Measurements from ENCODE around the gene MYO5B.

Gene MYO5B

DNA sequence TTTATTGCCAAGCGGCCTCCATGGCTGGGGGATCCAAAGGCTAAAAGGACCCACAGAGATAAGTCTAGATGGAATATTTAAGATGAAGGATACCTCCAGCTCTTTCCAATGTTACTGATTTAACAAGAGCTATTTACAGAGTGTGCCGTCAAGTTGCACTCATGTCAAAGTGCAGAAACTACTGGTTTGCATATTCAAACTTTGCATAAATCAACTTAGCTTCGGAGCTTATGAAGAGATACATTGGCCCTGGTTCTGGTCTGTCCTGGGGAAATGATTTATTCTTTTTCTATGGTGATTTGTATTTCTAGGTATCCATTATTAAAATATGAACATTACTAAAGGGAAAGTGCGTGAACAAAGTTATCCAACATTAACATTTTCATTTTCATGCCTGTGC is 14.4 kb upstream of the MYO5B start:
- H3K4me3 ChIP-seq (ENCODE audit: low read depth, low read length): no peak overlapping the region
- no peak for DNase-seq (ENCODE audit: low read depth)
- TF ChIP-seq, protein P1, sequence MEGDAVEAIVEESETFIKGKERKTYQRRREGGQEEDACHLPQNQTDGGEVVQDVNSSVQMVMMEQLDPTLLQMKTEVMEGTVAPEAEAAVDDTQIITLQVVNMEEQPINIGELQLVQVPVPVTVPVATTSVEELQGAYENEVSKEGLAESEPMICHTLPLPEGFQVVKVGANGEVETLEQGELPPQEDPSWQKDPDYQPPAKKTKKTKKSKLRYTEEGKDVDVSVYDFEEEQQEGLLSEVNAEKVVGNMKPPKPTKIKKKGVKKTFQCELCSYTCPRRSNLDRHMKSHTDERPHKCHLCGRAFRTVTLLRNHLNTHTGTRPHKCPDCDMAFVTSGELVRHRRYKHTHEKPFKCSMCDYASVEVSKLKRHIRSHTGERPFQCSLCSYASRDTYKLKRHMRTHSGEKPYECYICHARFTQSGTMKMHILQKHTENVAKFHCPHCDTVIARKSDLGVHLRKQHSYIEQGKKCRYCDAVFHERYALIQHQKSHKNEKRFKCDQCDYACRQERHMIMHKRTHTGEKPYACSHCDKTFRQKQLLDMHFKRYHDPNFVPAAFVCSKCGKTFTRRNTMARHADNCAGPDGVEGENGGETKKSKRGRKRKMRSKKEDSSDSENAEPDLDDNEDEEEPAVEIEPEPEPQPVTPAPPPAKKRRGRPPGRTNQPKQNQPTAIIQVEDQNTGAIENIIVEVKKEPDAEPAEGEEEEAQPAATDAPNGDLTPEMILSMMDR (IDR thresholded peaks at IDR 0.05; ENCODE audit: control insufficient read depth, extremely low read depth, insufficient read depth): no peak

DNA sequence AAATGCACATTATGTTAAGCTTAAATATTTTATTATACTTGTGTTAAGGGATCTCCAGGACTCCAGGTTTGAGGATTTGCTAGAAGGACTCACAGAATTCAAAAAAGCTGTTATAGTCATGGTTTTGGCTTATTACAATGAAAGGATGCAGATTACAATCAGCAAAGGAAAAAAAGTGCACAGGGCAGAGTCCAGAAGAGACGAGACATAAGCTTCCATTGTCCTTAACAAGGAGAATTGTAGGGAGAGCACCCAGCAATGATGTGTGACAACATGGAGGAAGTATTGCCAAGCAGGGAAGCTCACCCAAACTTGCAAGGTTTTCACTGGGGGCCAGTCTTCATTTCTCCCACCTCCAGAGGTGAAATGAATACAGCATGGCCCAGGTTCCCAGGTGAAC is 12.8 kb upstream of the MYO5B start:
- TF ChIP-seq, protein P1 (IDR thresholded peaks at IDR 0.05; ENCODE audit: control insufficient read depth, extremely low read depth, insufficient read depth): no peak
- H3K4me3 ChIP-seq (ENCODE audit: low read depth, low read length): no peak overlapping the region
- DNase-seq (ENCODE audit: low read depth): no peak

DNA sequence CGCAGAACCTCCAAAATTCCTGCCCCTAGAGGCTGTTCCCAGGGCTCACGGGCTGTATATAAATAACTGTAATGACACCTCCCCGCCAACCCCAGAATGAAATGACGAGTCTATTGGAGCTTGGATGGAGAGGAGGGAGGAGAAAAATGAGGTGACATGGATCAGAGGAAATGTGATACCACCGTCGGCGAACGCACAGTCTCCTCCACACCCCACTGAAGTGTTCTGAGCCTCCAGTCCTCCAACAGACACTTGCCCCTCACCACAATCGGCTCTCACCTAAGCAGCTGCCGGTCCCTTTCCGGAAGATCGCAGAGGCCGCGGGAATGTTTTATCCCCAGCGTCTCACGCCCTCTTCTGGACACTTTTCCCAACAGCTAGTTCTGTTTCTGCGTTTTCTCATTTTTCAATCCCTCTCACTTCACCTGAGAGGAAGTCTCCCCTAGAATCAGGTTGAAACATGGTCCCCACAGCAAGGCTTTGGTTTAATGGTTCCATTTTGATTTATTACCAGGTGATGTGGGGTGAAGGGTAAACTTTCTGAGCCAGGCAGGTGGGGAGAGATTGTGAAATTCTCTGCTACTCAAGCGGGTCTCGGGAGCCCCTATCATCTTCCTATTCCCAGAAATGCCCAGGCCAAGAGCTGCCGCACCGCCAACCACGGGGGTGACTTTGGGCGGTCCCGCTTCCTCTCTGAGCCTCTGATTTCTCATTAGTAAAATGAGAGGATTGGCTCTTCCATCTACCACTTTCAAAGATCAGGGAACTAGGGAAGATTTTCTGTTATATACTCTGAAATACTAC is 9.1 kb upstream of the MYO5B start:
- no peak overlapping the region for H3K4me3 ChIP-seq (ENCODE audit: low read depth, low read length)
- TF ChIP-seq, protein P1 (IDR thresholded peaks at IDR 0.05; ENCODE audit: control insufficient read depth, extremely low read depth, insufficient read depth): peak; percentile 81
- DNase-seq (ENCODE audit: low read depth): peak; percentile 33

DNA sequence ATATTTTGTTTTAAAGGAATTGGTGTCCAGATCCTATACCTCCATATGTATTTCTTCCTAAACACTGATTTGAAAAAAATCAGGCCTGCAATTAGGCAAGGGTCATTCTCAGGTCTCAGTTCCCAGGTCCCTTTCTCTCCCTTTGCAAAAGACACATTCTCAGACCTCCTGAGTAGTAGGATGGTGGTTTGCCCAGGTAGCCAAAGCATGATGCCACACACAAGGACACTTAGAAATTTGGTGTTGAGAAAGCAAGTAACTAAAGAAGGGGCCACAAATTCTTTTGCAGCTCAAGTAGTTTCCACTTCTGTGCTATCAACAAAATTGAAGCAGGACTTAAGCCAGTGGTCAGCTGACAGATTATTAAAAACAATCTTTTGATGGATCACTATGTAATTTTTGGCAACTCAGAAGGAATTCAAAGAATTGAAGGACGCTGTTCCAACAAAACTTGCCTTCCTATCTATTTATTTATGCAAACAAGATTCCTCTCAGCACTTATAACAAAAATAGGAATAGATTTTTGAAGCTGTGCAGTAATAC is 6.6 kb upstream of the MYO5B start:
- TF ChIP-seq, protein P1 (IDR thresholded peaks at IDR 0.05; ENCODE audit: control insufficient read depth, extremely low read depth, insufficient read depth): no peak
- no peak overlapping the region for H3K4me3 ChIP-seq (ENCODE audit: low read depth, low read length)
- no peak for DNase-seq (ENCODE audit: low read depth)

DNA sequence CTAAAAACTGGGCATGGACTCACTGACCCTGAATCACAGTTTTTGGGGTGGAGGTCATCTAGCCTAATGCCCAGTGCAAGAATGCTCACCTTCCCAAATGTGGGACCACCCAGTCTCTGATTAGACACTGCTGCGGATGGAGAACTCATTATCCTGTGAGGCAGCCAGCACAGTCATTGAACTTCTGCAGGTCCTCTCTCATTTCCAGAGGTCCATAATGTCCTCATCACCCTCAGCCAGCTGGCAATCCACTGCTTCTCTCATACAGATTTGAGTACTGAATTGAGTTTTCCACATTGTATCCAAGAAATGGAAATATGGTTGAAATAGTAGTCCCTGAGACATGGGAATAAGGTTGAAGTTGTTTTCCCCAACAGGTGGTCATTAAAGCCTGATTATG is 5.0 kb upstream of the MYO5B start:
- no peak overlapping the region for H3K4me3 ChIP-seq (ENCODE audit: low read depth, low read length)
- DNase-seq (ENCODE audit: low read depth): no peak
- TF ChIP-seq, protein P1 (IDR thresholded peaks at IDR 0.05; ENCODE audit: control insufficient read depth, extremely low read depth, insufficient read depth): no peak

DNA sequence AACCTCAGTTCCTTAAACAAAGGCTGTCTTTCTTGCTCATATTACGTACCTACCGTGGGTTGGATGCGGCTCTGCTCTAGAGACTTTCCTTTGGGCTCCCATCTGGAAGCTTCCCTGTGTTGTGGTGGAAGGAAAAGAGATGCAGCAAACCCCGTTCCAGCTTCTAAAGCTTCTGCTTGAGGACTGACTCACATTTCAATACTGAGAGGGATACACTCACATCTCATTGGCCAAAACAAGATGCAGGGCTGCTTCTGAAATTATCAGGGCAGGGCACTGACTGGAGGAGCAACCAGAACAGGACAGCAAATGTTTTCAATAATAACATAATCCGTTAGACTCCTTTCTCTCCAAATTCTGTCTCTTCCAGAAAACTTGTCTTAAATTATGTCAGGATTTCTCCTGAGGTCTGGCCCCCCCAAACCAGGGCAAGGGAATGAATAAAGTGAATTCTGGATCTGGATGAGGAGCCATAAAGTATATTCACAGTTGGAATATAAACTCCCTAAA is 4.5 kb upstream of the MYO5B start:
- TF ChIP-seq, protein P1 (IDR thresholded peaks at IDR 0.05; ENCODE audit: control insufficient read depth, extremely low read depth, insufficient read depth): no peak
- DNase-seq (ENCODE audit: low read depth): no peak
- no peak overlapping the region for H3K4me3 ChIP-seq (ENCODE audit: low read depth, low read length)
